OCI-LY3 (cell line): ENCODE results near the gene TLCD3B.

Experiments used
- EZH2phosphoT487 ChIP-seq: fragments of 200-600 bp; shearing (Covaris generic); IDR thresholded peaks from 2 replicates; pipeline ENCODE4 v1.6.1; 2018; ENCODE audit warnings: antibody characterized with exemption, mixed run types, low read depth
- TF ChIP-seq, protein P1 (sequence below): fragments of 200-600, 300-600 bp; sonication (generic); IDR thresholded peaks from 2 replicates; pipeline ENCODE4 v1.5.1; 2014; ENCODE audit warnings: antibody characterized with exemption, low read length, low read depth

DNA sequence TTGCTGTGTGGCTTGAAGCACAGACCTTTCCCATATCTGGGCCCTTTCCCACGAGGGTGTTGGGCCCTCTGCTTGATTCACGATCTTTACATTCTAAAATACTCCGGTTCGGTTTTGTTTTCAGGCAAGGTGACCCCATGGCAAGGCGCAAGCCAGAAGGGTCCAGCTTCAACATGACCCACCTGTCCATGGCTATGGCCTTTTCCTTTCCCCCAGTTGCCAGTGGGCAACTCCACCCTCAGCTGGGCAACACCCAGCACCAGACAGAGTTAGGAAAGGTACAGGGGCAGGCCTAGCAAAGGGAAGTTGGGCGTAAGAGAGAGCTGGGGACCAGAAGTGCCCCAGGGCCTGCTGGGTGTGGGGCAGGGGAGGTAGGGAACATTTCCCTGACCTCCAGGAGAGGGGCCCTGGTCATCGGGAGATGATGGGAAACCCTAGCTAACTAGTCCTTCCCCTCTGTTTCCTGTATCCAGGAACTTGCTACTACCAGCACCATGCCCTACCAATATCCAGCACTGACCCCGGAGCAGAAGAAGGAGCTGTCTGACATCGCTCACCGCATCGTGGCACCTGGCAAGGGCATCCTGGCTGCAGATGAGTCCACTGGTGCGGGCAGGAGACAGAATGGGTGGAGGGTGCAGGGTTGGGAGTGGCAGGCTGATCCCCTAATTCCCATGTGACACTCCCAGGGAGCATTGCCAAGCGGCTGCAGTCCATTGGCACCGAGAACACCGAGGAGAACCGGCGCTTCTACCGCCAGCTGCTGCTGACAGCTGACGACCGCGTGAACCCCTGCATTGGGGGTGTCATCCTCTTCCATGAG, 35.9 kb upstream of the TLCD3B start:
- TF ChIP-seq, protein P1, sequence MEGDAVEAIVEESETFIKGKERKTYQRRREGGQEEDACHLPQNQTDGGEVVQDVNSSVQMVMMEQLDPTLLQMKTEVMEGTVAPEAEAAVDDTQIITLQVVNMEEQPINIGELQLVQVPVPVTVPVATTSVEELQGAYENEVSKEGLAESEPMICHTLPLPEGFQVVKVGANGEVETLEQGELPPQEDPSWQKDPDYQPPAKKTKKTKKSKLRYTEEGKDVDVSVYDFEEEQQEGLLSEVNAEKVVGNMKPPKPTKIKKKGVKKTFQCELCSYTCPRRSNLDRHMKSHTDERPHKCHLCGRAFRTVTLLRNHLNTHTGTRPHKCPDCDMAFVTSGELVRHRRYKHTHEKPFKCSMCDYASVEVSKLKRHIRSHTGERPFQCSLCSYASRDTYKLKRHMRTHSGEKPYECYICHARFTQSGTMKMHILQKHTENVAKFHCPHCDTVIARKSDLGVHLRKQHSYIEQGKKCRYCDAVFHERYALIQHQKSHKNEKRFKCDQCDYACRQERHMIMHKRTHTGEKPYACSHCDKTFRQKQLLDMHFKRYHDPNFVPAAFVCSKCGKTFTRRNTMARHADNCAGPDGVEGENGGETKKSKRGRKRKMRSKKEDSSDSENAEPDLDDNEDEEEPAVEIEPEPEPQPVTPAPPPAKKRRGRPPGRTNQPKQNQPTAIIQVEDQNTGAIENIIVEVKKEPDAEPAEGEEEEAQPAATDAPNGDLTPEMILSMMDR: no peak
- no peak for TF ChIP-seq EZH2phosphoT487
